Neural progenitor cell (in vitro differentiated cells): ENCODE data around the gene BUB1B. TPM values are rescaled to one million over a fixed set of nuclear protein-coding genes. Genes with fewer than 3 reads are reported as not detected.

Experiments
- DNase-seq: peaks from one replicate; pipeline ENCODE4 v3.0.0-alpha.2; 2016; ENCODE audit warnings: low spot score
- H2AFZ ChIP-seq: fragments of 200-600 bp; sonication (generic); replicated peaks from 2 replicates; pipeline ENCODE4 v1.6.1; 2016; ENCODE audit warnings: antibody characterized with exemption
- H3F3A ChIP-seq: fragments of 200-600 bp; sonication (generic); 2 replicates; pipeline ENCODE4 v1.6.1; 2016; ENCODE audit warnings: antibody characterized with exemption, low read depth
- H3K27ac ChIP-seq: fragments of 200-600 bp; sonication (generic); 2 replicates; pipeline ENCODE4 v1.5.1; 2016; ENCODE audit warnings: mild to moderate bottlenecking
- H3K27me3 ChIP-seq: fragments of 200-600 bp; sonication (generic); 2 replicates; pipeline ENCODE4 v1.6.1; 2016; ENCODE audit warnings: mild to moderate bottlenecking, moderate library complexity
- H3K36me3 ChIP-seq: fragments of 200-600 bp; sonication (generic); 2 replicates; pipeline ENCODE4 v1.5.1; 2016
- H3K4me1 ChIP-seq: fragments of 200-600 bp; sonication (generic); 2 replicates; pipeline ENCODE4 v1.6.1; 2016; ENCODE audit warnings: mixed run types
- H3K4me2 ChIP-seq: fragments of 200-600 bp; sonication (generic); 2 replicates; pipeline ENCODE4 v1.6.1; 2016
- H3K4me3 ChIP-seq: fragments of 200-600 bp; sonication (generic); 2 replicates; pipeline ENCODE4 v1.5.1; 2016
- H3K79me2 ChIP-seq: fragments of 200-600 bp; sonication (generic); 2 replicates; pipeline ENCODE4 v1.6.1; 2016; ENCODE audit warnings: low read depth
- H3K9ac ChIP-seq: fragments of 200-600 bp; sonication (generic); 2 replicates; pipeline ENCODE4 v1.6.1; 2016
- H3K9me3 ChIP-seq: fragments of 200-600 bp; sonication (generic); 2 replicates; pipeline ENCODE4 v1.5.1; 2016; ENCODE audit warnings: low read depth
- H4K20me1 ChIP-seq: fragments of 200-600 bp; sonication (generic); 2 replicates; pipeline ENCODE4 v1.6.1; 2016; ENCODE audit warnings: low read depth
- H3K27ac Mint-ChIP-seq: 3 replicates; pipeline ENCODE4 v1.8.0; 2021; ENCODE audit warnings: mixed read lengths
- H3K27me3 Mint-ChIP-seq: 2 replicates; pipeline ENCODE4 v1.8.0; 2022; ENCODE audit warnings: low read depth, mild to moderate bottlenecking, inconsistent platforms, moderate library complexity, mixed read lengths; ENCODE audit not compliant: insufficient read depth
- H3K36me3 Mint-ChIP-seq: 3 replicates; pipeline ENCODE4 v1.8.0; 2021; ENCODE audit warnings: mixed read lengths
- H3K4me1 Mint-ChIP-seq: 3 replicates; pipeline ENCODE4 v1.8.0; 2021; ENCODE audit warnings: mixed read lengths
- H3K4me3 Mint-ChIP-seq: 3 replicates; pipeline ENCODE4 v1.8.0; 2021; ENCODE audit warnings: mild to moderate bottlenecking, moderate library complexity, mixed read lengths
- H3K9me3 Mint-ChIP-seq: 3 replicates; pipeline ENCODE4 v1.8.0; 2020; ENCODE audit warnings: mixed read lengths
- CTCF ChIP-seq: fragments of 200-600 bp; sonication (generic); IDR thresholded peaks from 2 replicates; pipeline ENCODE4 v1.5.1; 2017; ENCODE audit warnings: antibody characterized with exemption, mild to moderate bottlenecking
- EZH2 ChIP-seq: fragments of 200-600 bp; sonication (generic); IDR thresholded peaks from 2 replicates; pipeline ENCODE4 v1.6.1; 2017; ENCODE audit warnings: antibody characterized with exemption, mild to moderate bottlenecking, moderate library complexity
- EZH2phosphoT487 ChIP-seq: fragments of 200-600 bp; sonication (generic); IDR thresholded peaks from 2 replicates; pipeline ENCODE4 v1.6.1; 2017; ENCODE audit warnings: antibody characterized with exemption
- total RNA-seq: library from RNA; depleted of rRNA; stranded (reverse); fragments of >200 nt; gene quantifications from 2 replicates; pipeline ENCODE4 v1.2.3, GENCODE V29; 2015; ENCODE audit warnings: low replicate concordance

The BUB1B gene
- total RNA-seq, 1 donor from 2014 or later, result 167 TPM

- no peak overlapping the region for H3K4me2 ChIP-seq
- H3K36me3 ChIP-seq, result no peaks in the 10 kb centered on the region
- no peaks in the 10 kb centered on the region for H3K36me3 Mint-ChIP-seq
- H3K4me3 Mint-ChIP-seq, result no peak overlapping the region
- no peaks in the 10 kb centered on the region for H3F3A ChIP-seq
- no peaks in the 10 kb centered on the region for H3K4me1 ChIP-seq
- no peak overlapping the region for H3K4me3 ChIP-seq
- H3K79me2 ChIP-seq, result no peaks in the 10 kb centered on the region
- no peaks in the 10 kb centered on the region for H3K9me3 ChIP-seq
- H3K9me3 Mint-ChIP-seq, result no peaks in the 10 kb centered on the region
- H3K27me3 Mint-ChIP-seq, result peaks cover 7% of the 10 kb centered on the region
- no peak for TF ChIP-seq CTCF
- TF ChIP-seq EZH2, result no peak
- TF ChIP-seq EZH2phosphoT487, result no peak
- no peak overlapping the region for H3K9ac ChIP-seq
- H3K27me3 ChIP-seq, result peaks cover 11% of the 10 kb centered on the region
- no peak overlapping the region for H2AFZ ChIP-seq
- no peak overlapping the region for H3K27ac Mint-ChIP-seq
- no peak for DNase-seq
- no peaks in the 10 kb centered on the region for H4K20me1 ChIP-seq
- H3K27ac ChIP-seq, result no peak overlapping the region
- H3K4me1 Mint-ChIP-seq, result peaks cover 17% of the 10 kb centered on the region
These were observed 85.0 kb downstream of the BUB1B start for GRCh38 chr15:40245666-40246450.

GRCh38 chr15:40246496-40247280, 85.8 kb downstream of the BUB1B start:
- DNase-seq, result no peak
- Histone ChIP-seq H3K4me1 (no peaks in the 10 kb centered on the region), H3K4me3 (no peak overlapping the region), H3K4me2 (no peak overlapping the region), H2AFZ (no peak overlapping the region), H3K79me2 (no peaks in the 10 kb centered on the region), H3F3A (peaks cover 3% of the 10 kb centered on the region), H3K9ac (no peak overlapping the region), H3K27me3 (peaks cover 19% of the 10 kb centered on the region), H3K27ac (no peak overlapping the region), H4K20me1 (no peaks in the 10 kb centered on the region), H3K36me3 (no peaks in the 10 kb centered on the region), H3K9me3 (no peaks in the 10 kb centered on the region)
- H3K4me1 Mint-ChIP-seq, result peaks cover 24% of the 10 kb centered on the region
- no peaks in the 10 kb centered on the region for H3K36me3 Mint-ChIP-seq
- no peak overlapping the region for H3K27ac Mint-ChIP-seq
- H3K27me3 Mint-ChIP-seq, result peaks cover 15% of the 10 kb centered on the region
- no peaks in the 10 kb centered on the region for H3K9me3 Mint-ChIP-seq
- no peak overlapping the region for H3K4me3 Mint-ChIP-seq
- TF ChIP-seq EZH2, result no peak
- no peak for TF ChIP-seq CTCF
- no peak for TF ChIP-seq EZH2phosphoT487

GRCh38 chr15:40247406-40247971, 86.6 kb downstream of the BUB1B start:
- Histone ChIP-seq H3K36me3 (no peaks in the 10 kb centered on the region), H3K4me3 (no peak overlapping the region), H3K27ac (no peak overlapping the region), H3K4me1 (peaks cover 5% of the 10 kb centered on the region), H4K20me1 (no peaks in the 10 kb centered on the region), H3K9ac (no peak overlapping the region), H3K9me3 (no peaks in the 10 kb centered on the region), H3K79me2 (no peaks in the 10 kb centered on the region), H3K27me3 (peaks cover 27% of the 10 kb centered on the region), H3F3A (peaks cover 8% of the 10 kb centered on the region), H3K4me2 (no peak overlapping the region), H2AFZ (no peak overlapping the region)
- Mint-ChIP-seq H3K27ac (no peak overlapping the region), H3K27me3 (peaks cover 18% of the 10 kb centered on the region), H3K36me3 (no peaks in the 10 kb centered on the region), H3K4me3 (no peak overlapping the region), H3K4me1 (peaks cover 24% of the 10 kb centered on the region), H3K9me3 (no peaks in the 10 kb centered on the region)
- DNase-seq, result no peak
- TF ChIP-seq EZH2phosphoT487, result no peak
- no peak for TF ChIP-seq EZH2
- TF ChIP-seq CTCF, result no peak
